Measurements from ENCODE around the gene CST5. TPM values are rescaled to one million over a fixed set of nuclear protein-coding genes. Genes with fewer than 3 reads are reported as not detected.

The CST5 gene
- polyA plus RNA-seq, 3 donors = not detected

DNA sequence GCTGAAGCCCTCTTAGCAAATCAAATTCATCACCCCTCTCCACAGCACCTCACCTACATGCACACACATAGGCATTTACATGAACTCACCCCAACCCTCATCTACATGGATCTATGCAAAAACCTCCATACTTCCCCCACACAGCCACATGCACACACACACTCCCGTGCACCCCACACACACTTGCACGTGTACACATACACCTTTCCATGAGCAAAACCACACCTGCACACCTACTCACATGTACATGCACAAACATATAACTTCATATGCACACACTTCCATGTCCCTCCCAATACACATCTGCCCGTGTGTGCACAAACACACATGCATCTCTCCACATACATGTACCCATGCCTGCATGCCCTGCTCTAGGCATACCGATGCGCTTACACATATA lies 23.3 kb downstream of the CST5 start:
- no peak overlapping the region for H3K4me3 ChIP-seq (replicated peaks in 1 of 3; ENCODE audit: low read depth in 2 of 3, low read length in 3 of 3)
- TF ChIP-seq, protein P1, sequence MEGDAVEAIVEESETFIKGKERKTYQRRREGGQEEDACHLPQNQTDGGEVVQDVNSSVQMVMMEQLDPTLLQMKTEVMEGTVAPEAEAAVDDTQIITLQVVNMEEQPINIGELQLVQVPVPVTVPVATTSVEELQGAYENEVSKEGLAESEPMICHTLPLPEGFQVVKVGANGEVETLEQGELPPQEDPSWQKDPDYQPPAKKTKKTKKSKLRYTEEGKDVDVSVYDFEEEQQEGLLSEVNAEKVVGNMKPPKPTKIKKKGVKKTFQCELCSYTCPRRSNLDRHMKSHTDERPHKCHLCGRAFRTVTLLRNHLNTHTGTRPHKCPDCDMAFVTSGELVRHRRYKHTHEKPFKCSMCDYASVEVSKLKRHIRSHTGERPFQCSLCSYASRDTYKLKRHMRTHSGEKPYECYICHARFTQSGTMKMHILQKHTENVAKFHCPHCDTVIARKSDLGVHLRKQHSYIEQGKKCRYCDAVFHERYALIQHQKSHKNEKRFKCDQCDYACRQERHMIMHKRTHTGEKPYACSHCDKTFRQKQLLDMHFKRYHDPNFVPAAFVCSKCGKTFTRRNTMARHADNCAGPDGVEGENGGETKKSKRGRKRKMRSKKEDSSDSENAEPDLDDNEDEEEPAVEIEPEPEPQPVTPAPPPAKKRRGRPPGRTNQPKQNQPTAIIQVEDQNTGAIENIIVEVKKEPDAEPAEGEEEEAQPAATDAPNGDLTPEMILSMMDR (IDR thresholded peaks at IDR 0.05) = no peak
- Mint-ChIP-seq H3K9me3 (no peaks in the 10 kb centered on the region), H3K36me3 (no peaks in the 10 kb centered on the region), H3K27ac (peak overlapping the region in 1 of 7 donors; percentile 23), H3K27me3 (ENCODE audit: low read depth in 3 of 3) (peaks cover 0 to 5% (median 3%) of the 10 kb centered on the region in 3 donors), H3K4me1 (no peaks in the 10 kb centered on the region), H3K4me3 (no peak overlapping the region)
- no peaks in the 10 kb centered on the region for H3K36me3 ChIP-seq (replicated peaks in 1 of 2; ENCODE audit: control insufficient read depth in 1 of 2, insufficient read depth in 2 of 2, low read length in 2 of 2)
- H3K27me3 ChIP-seq (ENCODE audit: control insufficient read depth in 2 of 2, insufficient read depth in 2 of 2, low read length in 2 of 2) = no peaks in the 10 kb centered on the region
- H3K79me2 ChIP-seq (ENCODE audit: insufficient read depth, low read length) = no peaks in the 10 kb centered on the region
- WGBS (ENCODE audit: insufficient coverage) = 95% methylated on average over 5 of the region's 5 CpGs
- H3K9ac ChIP-seq (ENCODE audit: insufficient read depth, low read length, poor library complexity, severe bottlenecking) = no peak overlapping the region
- intact Hi-C loops (cut with micrococcal nuclease) = no loop called here
- H3K27ac ChIP-seq (ENCODE audit: low read depth in 1 of 2, low read length in 2 of 2) = no peak overlapping the region
- DNase-seq = no peak
- H3K4me1 ChIP-seq (ENCODE audit: control insufficient read depth in 1 of 2, insufficient read depth in 2 of 2, low read length in 2 of 2) = no peaks in the 10 kb centered on the region
- no peaks in the 10 kb centered on the region for H3K9me3 ChIP-seq (replicated peaks in 1 of 2; ENCODE audit: control insufficient read depth in 1 of 2, insufficient read depth in 1 of 2, low read length in 2 of 2)
- H2AFZ ChIP-seq (ENCODE audit: insufficient read depth, low read depth, low read length, poor library complexity, severe bottlenecking) = no peak overlapping the region
- no peaks in the 10 kb centered on the region for H4K20me1 ChIP-seq (ENCODE audit: insufficient read depth, low read length)
- no peak overlapping the region for H3K4me2 ChIP-seq (replicated peaks; ENCODE audit: extremely low read depth, low read length, poor library complexity, severe bottlenecking)

DNA sequence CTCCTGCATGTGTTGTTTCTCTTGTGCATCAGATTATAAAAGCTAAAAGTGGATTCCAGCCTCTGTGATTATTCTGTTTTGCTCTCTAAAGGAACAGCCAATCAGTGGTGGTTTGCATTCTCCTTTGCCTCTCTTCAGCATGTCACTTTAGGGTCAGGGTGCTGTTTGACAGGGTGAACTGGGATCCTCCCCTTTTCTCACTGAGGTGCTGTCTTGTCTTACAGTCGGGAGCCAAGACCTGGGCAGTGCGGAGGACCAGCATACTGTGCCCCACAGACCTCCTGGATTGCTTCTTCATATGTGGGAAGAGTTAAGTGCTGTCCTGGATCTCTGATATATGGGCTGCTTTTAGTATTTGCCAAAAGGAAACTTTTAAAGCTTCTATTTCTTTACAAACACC lies 37.9 kb downstream of the CST5 start:
- TF ChIP-seq, protein P1 (IDR thresholded peaks at IDR 0.05) = no peak
- no peak overlapping the region for H3K27ac ChIP-seq (ENCODE audit: low read depth in 1 of 2, low read length in 2 of 2)
- Mint-ChIP-seq H3K27me3 (ENCODE audit: low read depth in 3 of 3) (peaks cover 3 to 8% (median 4%) of the 10 kb centered on the region in 3 donors), H3K4me1 (no peaks in the 10 kb centered on the region), H3K9me3 (peaks cover 0 to 9% (median 2%) of the 10 kb centered on the region in 7 donors), H3K36me3 (no peaks in the 10 kb centered on the region), H3K27ac (no peak overlapping the region), H3K4me3 (no peak overlapping the region)
- no peak overlapping the region for H3K4me3 ChIP-seq (replicated peaks in 1 of 3; ENCODE audit: low read depth in 2 of 3, low read length in 3 of 3)
- H3K4me2 ChIP-seq (replicated peaks; ENCODE audit: extremely low read depth, low read length, poor library complexity, severe bottlenecking) = no peak overlapping the region
- intact Hi-C loops (cut with micrococcal nuclease) = no loop called here
- no peaks in the 10 kb centered on the region for H4K20me1 ChIP-seq (ENCODE audit: insufficient read depth, low read length)
- H3K79me2 ChIP-seq (ENCODE audit: insufficient read depth, low read length) = no peaks in the 10 kb centered on the region
- H3K9ac ChIP-seq (ENCODE audit: insufficient read depth, low read length, poor library complexity, severe bottlenecking) = no peak overlapping the region
- H3K27me3 ChIP-seq (ENCODE audit: control insufficient read depth in 2 of 2, insufficient read depth in 2 of 2, low read length in 2 of 2) = no peaks in the 10 kb centered on the region
- H2AFZ ChIP-seq (ENCODE audit: insufficient read depth, low read depth, low read length, poor library complexity, severe bottlenecking) = no peak overlapping the region
- no peaks in the 10 kb centered on the region for H3K36me3 ChIP-seq (replicated peaks in 1 of 2; ENCODE audit: control insufficient read depth in 1 of 2, insufficient read depth in 2 of 2, low read length in 2 of 2)
- H3K4me1 ChIP-seq (ENCODE audit: control insufficient read depth in 1 of 2, insufficient read depth in 2 of 2, low read length in 2 of 2) = no peaks in the 10 kb centered on the region
- no CpG with 5 or more reads among the region's 2 CpGs for WGBS (ENCODE audit: insufficient coverage)
- DNase-seq = no peak
- H3K9me3 ChIP-seq (replicated peaks in 1 of 2; ENCODE audit: control insufficient read depth in 1 of 2, insufficient read depth in 1 of 2, low read length in 2 of 2) = no peaks in the 10 kb centered on the region
